ENCODE data around the gene ZNF567. TPM values are rescaled to one million over a fixed set of nuclear protein-coding genes. Genes with fewer than 3 reads are reported as not detected.

Gene ZNF567
- total and polyA plus RNA-seq, 2 donors (not counting 1 experiment from before 2014, with no cell fraction given) = 9.8 to 19.7 TPM

DNA sequence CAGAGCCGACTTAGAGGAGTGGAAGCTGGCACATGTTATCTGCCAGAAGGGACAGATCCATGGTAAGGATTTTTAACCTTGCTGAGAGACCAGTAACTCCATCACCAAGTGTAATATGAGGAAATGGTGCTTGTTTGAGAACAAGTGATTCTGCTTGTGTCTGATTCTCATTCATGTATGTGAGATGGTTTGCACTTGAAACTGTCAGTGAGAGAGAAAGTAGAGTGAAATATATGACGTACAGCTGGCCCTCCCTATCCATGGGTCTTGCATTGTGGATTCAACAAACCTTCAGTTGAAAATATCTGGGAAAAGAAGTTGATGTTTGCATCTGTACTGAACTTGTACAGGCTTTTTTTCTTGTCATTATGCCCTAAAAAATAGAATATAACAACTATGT, 18.8 kb upstream of the ZNF567 start:
- no peak overlapping the region for H2AFZ ChIP-seq (ENCODE audit: insufficient read depth, low read depth, low read length, poor library complexity, severe bottlenecking)
- no peaks in the 10 kb centered on the region for H4K20me1 ChIP-seq (ENCODE audit: control insufficient read depth, insufficient read depth, low read length, poor library complexity, severe bottlenecking)
- H3K4me2 ChIP-seq (replicated peaks; ENCODE audit: low read depth, low read length, poor library complexity, severe bottlenecking) = peak overlapping the region; percentile 71
- H3K4me1 ChIP-seq (ENCODE audit: control insufficient read depth in 2 of 2, insufficient read depth in 2 of 2, low read length in 2 of 2) = peaks cover 15 to 19% of the 10 kb centered on the region in 2 donors
- H3K9me3 ChIP-seq (ENCODE audit: control extremely low read depth in 1 of 3, control insufficient read depth in 2 of 3, insufficient read depth in 1 of 3, low read length in 2 of 3) = peaks cover 0 to 37% (median 2%) of the 10 kb centered on the region in 3 donors
- CTCF ChIA-PET = no interaction called here
- H3K27me3 ChIP-seq (replicated peaks in 1 of 4; ENCODE audit: control extremely low read depth in 1 of 4, control insufficient read depth in 3 of 4, insufficient read depth in 4 of 4, low read length in 3 of 4) = no peaks in the 10 kb centered on the region
- Mint-ChIP-seq H3K4me1 (peaks cover 28% of the 10 kb centered on the region), H3K27ac (no peak overlapping the region), H3K27me3 (no peaks in the 10 kb centered on the region), H3K4me3 (peak overlapping the region; percentile 61), H3K9me3 (ENCODE audit: insufficient read depth) (peaks cover 8% of the 10 kb centered on the region)
- H3K4me3 ChIP-seq (ENCODE audit: control extremely low read depth in 1 of 5, extremely low read depth in 1 of 5, insufficient read depth in 1 of 5, low read depth in 2 of 5, low read length in 4 of 5) = no peak overlapping the region
- H3K9ac ChIP-seq (ENCODE audit: low read length) = no peak overlapping the region
- TF ChIP-seq, protein P1, sequence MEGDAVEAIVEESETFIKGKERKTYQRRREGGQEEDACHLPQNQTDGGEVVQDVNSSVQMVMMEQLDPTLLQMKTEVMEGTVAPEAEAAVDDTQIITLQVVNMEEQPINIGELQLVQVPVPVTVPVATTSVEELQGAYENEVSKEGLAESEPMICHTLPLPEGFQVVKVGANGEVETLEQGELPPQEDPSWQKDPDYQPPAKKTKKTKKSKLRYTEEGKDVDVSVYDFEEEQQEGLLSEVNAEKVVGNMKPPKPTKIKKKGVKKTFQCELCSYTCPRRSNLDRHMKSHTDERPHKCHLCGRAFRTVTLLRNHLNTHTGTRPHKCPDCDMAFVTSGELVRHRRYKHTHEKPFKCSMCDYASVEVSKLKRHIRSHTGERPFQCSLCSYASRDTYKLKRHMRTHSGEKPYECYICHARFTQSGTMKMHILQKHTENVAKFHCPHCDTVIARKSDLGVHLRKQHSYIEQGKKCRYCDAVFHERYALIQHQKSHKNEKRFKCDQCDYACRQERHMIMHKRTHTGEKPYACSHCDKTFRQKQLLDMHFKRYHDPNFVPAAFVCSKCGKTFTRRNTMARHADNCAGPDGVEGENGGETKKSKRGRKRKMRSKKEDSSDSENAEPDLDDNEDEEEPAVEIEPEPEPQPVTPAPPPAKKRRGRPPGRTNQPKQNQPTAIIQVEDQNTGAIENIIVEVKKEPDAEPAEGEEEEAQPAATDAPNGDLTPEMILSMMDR (IDR thresholded peaks at IDR 0.05) = no peak
- TF ChIP-seq EZH2 (IDR thresholded peaks at IDR 0.05; ENCODE audit: borderline replicate concordance, insufficient read depth, low read depth, low read length, poor library complexity, severe bottlenecking) = no peak
- intact Hi-C loops (cut with micrococcal nuclease) = loop anchor here (5.0 to 10.0 kb wide), 4 partner anchors 144 to 799 kb away; partner anchors contain the start of genes ZFP14, ZNF260, ZNF569 and ZNF570
- H3K27ac ChIP-seq (ENCODE audit: low read length in 2 of 2) = no peak overlapping the region
- ATAC-seq (ENCODE audit: low read depth) (no peak), DNase-seq (no peak)
- peaks cover 1 to 3% of the 10 kb centered on the region in 2 experiments for H3K36me3 ChIP-seq (replicated peaks in 1 of 2; ENCODE audit: control extremely low read depth in 1 of 2, control insufficient read depth in 1 of 2, extremely low read depth in 1 of 2, insufficient read depth in 2 of 2, low read length in 1 of 2)
- POLR2A ChIA-PET = no interaction called here
- WGBS (ENCODE audit: insufficient coverage) = 94% methylated on average over 2 of the region's 2 CpGs
- H3K79me2 ChIP-seq (ENCODE audit: control insufficient read depth, insufficient read depth, low read length) = peaks cover 58% of the 10 kb centered on the region

DNA sequence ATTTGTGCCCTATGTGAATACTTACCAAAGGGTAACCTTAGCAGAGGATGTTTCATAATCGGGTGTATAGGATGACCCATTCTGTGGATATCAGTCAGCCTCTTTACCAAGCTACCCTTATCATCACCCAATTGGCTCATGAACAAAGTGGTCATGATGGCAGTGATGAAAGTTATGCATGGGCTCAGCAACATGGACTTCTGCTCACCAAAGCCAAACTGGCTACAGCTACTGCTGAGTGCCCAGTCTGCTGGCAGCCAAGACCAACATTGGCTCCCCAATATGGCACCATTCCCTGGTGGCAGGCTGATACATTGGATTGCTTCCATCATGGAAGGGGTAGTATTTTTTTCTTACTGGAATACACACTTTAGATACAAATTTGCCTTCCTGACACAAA, 15.0 kb upstream of the ZNF567 start:
- DNase-seq = no peak
- Histone ChIP-seq H3K4me2 (replicated peaks; ENCODE audit: low read depth, low read length, poor library complexity, severe bottlenecking) (no peak overlapping the region), H4K20me1 (ENCODE audit: control insufficient read depth, insufficient read depth, low read length, poor library complexity, severe bottlenecking) (no peaks in the 10 kb centered on the region), H3K27me3 (replicated peaks in 1 of 4; ENCODE audit: control extremely low read depth in 1 of 4, control insufficient read depth in 3 of 4, insufficient read depth in 4 of 4, low read length in 3 of 4) (no peaks in the 10 kb centered on the region), H3K36me3 (replicated peaks in 1 of 2; ENCODE audit: control extremely low read depth in 1 of 2, control insufficient read depth in 1 of 2, extremely low read depth in 1 of 2, insufficient read depth in 2 of 2, low read length in 1 of 2) (peaks cover 0 to 1% of the 10 kb centered on the region in 2 experiments), H3K4me1 (ENCODE audit: control insufficient read depth in 2 of 2, insufficient read depth in 2 of 2, low read length in 2 of 2) (peaks cover 7 to 9% of the 10 kb centered on the region in 2 donors), H3K9ac (ENCODE audit: low read length) (no peak overlapping the region), H3K4me3 (ENCODE audit: control extremely low read depth in 1 of 5, extremely low read depth in 1 of 5, insufficient read depth in 1 of 5, low read depth in 2 of 5, low read length in 4 of 5) (no peak overlapping the region), H3K27ac (ENCODE audit: low read length in 2 of 2) (no peak overlapping the region), H3K9me3 (ENCODE audit: control extremely low read depth in 1 of 3, control insufficient read depth in 2 of 3, insufficient read depth in 1 of 3, low read length in 2 of 3) (peaks cover 0 to 31% (median 6%) of the 10 kb centered on the region in 3 donors), H2AFZ (ENCODE audit: insufficient read depth, low read depth, low read length, poor library complexity, severe bottlenecking) (no peak overlapping the region), H3K79me2 (ENCODE audit: control insufficient read depth, insufficient read depth, low read length) (peaks cover 48% of the 10 kb centered on the region)
- ChIA-PET CTCF (no interaction called here), POLR2A (no interaction called here)
- Mint-ChIP-seq H3K27ac (no peak overlapping the region), H3K4me1 (peaks cover 13% of the 10 kb centered on the region), H3K4me3 (no peak overlapping the region), H3K27me3 (no peaks in the 10 kb centered on the region), H3K9me3 (ENCODE audit: insufficient read depth) (peaks cover 8% of the 10 kb centered on the region)
- WGBS (ENCODE audit: insufficient coverage) = no CpG with 5 or more reads among the region's 1 CpG
- no peak for ATAC-seq (ENCODE audit: low read depth)
- TF ChIP-seq, protein P1 (IDR thresholded peaks at IDR 0.05) = no peak
- no peak for TF ChIP-seq EZH2 (IDR thresholded peaks at IDR 0.05; ENCODE audit: borderline replicate concordance, insufficient read depth, low read depth, low read length, poor library complexity, severe bottlenecking)
- intact Hi-C loops (cut with micrococcal nuclease) = no loop called here
